WTC11 (cell line): ENCODE data around the gene NEMP1.

ENCODE experiments used
- CTCF ChIP-seq: fragments of 200-600 bp; IDR thresholded peaks from 2 replicates; pipeline ENCODE4 v1.8.0; 2022; ENCODE audit warnings: antibody characterized with exemption
- E2F1 ChIP-seq: sonication (generic); formaldehyde crosslinking; IDR thresholded peaks from 2 replicates; pipeline ENCODE4 v1.8.0; 2022; ENCODE audit warnings: mild to moderate bottlenecking, missing genetic modification reagents
- ERG ChIP-seq: fragments of 250-450 bp; sonication (Bioruptor Pico); IDR thresholded peaks from 2 replicates; pipeline ENCODE4 v1.8.0; 2021; ENCODE audit warnings: mild to moderate bottlenecking
- FOXP1 ChIP-seq: sonication (generic); formaldehyde crosslinking; IDR thresholded peaks from 2 replicates; pipeline ENCODE4 v1.8.0; 2022; ENCODE audit warnings: missing genetic modification reagents, mild to moderate bottlenecking, moderate library complexity, borderline replicate concordance
- KAT7 ChIP-seq: sonication (generic); formaldehyde crosslinking; IDR thresholded peaks from 2 replicates; pipeline ENCODE4 v1.8.1; 2023; ENCODE audit warnings: missing genetic modification reagents, mild to moderate bottlenecking, borderline replicate concordance
- SOX15 ChIP-seq: fragments of 250-450 bp; sonication (Bioruptor Pico); IDR thresholded peaks from 2 replicates; pipeline ENCODE4 v1.9.0; 2021; ENCODE audit warnings: mild to moderate bottlenecking
- SP1 ChIP-seq: sonication (generic); formaldehyde crosslinking; conservative IDR thresholded peaks from 2 replicates; pipeline ENCODE4 v1.8.1; 2022; ENCODE audit warnings: missing genetic modification reagents
- TCF7 ChIP-seq: sonication (generic); formaldehyde crosslinking; IDR thresholded peaks from 2 replicates; pipeline ENCODE4 v1.8.0; 2022; ENCODE audit warnings: mild to moderate bottlenecking, low read depth, missing genetic modification reagents, moderate library complexity
- ZBTB21 ChIP-seq: sonication (generic); formaldehyde crosslinking; IDR thresholded peaks from 2 replicates; pipeline ENCODE4 v1.8.1; 2023; ENCODE audit warnings: mild to moderate bottlenecking, missing genetic modification reagents, borderline replicate concordance
- ZNF232 ChIP-seq: sonication (generic); formaldehyde crosslinking; IDR thresholded peaks from 2 replicates; pipeline ENCODE4 v1.8.0; 2022; ENCODE audit warnings: mild to moderate bottlenecking, missing genetic modification reagents
- TF ChIP-seq, protein P1 (sequence below): sonication (generic); formaldehyde crosslinking; IDR thresholded peaks from 2 replicates; pipeline ENCODE4 v1.8.1; 2022; ENCODE audit warnings: mild to moderate bottlenecking, moderate library complexity, missing genetic modification reagents

- TF ChIP-seq CTCF (no peak), E2F1 (CRISPR knock-in tag) (no peak), FOXP1 (CRISPR knock-in tag) (no peak), SOX15 (CRISPR knock-in tag) (no peak), SP1 (CRISPR knock-in tag) (no peak), KAT7 (CRISPR knock-in tag) (no peak), ERG (no peak), ZNF232 (CRISPR knock-in tag) (no peak), ZBTB21 (CRISPR knock-in tag) (no peak), TCF7 (CRISPR knock-in tag) (no peak)
- TF ChIP-seq, protein P1, sequence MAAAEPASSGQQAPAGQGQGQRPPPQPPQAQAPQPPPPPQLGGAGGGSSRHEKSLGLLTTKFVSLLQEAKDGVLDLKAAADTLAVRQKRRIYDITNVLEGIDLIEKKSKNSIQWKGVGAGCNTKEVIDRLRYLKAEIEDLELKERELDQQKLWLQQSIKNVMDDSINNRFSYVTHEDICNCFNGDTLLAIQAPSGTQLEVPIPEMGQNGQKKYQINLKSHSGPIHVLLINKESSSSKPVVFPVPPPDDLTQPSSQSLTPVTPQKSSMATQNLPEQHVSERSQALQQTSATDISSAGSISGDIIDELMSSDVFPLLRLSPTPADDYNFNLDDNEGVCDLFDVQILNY (CRISPR knock-in tag): no peak
Measured at GRCh38 chr12:57080855-57081254, 2.3 kb upstream of the NEMP1 start.
